DND-41 (cell line): Measurements from ENCODE around the gene NKX2-3.

Experiments used
- ATAC-seq: fragments of 200-7000 bp; cut with Tn5 transposase; 3 replicates; pipeline ENCODE4 v1.9.1; 2021; ENCODE audit warnings: low read depth; ENCODE audit not compliant: insufficient read depth
- DNase-seq: peaks from one replicate; pipeline ENCODE4 v3.0.0-alpha.2; 2020
- H2AFZ ChIP-seq: 2 replicates; pipeline ENCODE4 v1.6.0; 2012; ENCODE audit warnings: low read depth, low read length
- H3K27ac ChIP-seq: 2 replicates; pipeline ENCODE4 v1.5.1; 2012; ENCODE audit warnings: low read length, inconsistent platforms
- H3K27me3 ChIP-seq: fragments of 200-600 bp; sonication (generic); 2 replicates; pipeline ENCODE4 v1.6.0; 2012; ENCODE audit warnings: low read length, mild to moderate bottlenecking, inconsistent platforms; ENCODE audit not compliant: insufficient read depth, poor library complexity
- H3K36me3 ChIP-seq: 2 replicates; pipeline ENCODE4 v1.5.1; 2012; ENCODE audit warnings: low read length, inconsistent platforms; ENCODE audit not compliant: insufficient read depth
- H3K4me1 ChIP-seq: 2 replicates; pipeline ENCODE4 v1.5.1; 2012; ENCODE audit warnings: mild to moderate bottlenecking, low read length; ENCODE audit not compliant: insufficient read depth
- H3K4me2 ChIP-seq: 2 replicates; pipeline ENCODE4 v1.6.0; 2012; ENCODE audit warnings: mild to moderate bottlenecking, moderate library complexity, low read length, inconsistent platforms; ENCODE audit not compliant: insufficient read depth
- H3K4me3 ChIP-seq, 2 experiments: fragments of 200-600 bp in 1 of 2; shearing (Covaris generic) in 1 of 2; 2 replicates each; pipeline ENCODE4 v1.5.1; 2012 to 2016; ENCODE audit warnings: inconsistent platforms in 2 of 2, low read length in 2 of 2, mild to moderate bottlenecking in 2 of 2, low read depth in 1 of 2, moderate library complexity in 1 of 2
- H3K79me2 ChIP-seq: 2 replicates; pipeline ENCODE4 v1.6.0; 2012; ENCODE audit warnings: low read length, inconsistent platforms; ENCODE audit not compliant: insufficient read depth
- H3K9ac ChIP-seq: 2 replicates; pipeline ENCODE4 v1.6.0; 2012; ENCODE audit warnings: low read depth, mild to moderate bottlenecking, inconsistent platforms, low read length, moderate library complexity
- H3K9me3 ChIP-seq: 2 replicates; pipeline ENCODE4 v1.5.1; 2012; ENCODE audit warnings: low read length, moderate library complexity, mild to moderate bottlenecking, inconsistent platforms; ENCODE audit not compliant: insufficient read depth, severe bottlenecking
- H4K20me1 ChIP-seq: 2 replicates; pipeline ENCODE4 v1.6.0; 2012; ENCODE audit warnings: low read length; ENCODE audit not compliant: insufficient read depth
- EZH2 ChIP-seq: IDR thresholded peaks from 3 replicates; pipeline ENCODE4 v1.6.1; 2012; ENCODE audit warnings: borderline replicate concordance, low read depth, mild to moderate bottlenecking, moderate library complexity, low read length, inconsistent platforms; ENCODE audit not compliant: severe bottlenecking
- TF ChIP-seq, protein P1 (sequence below): IDR thresholded peaks from 2 replicates; pipeline ENCODE4 v1.5.1; 2012; ENCODE audit warnings: borderline replicate concordance, low read length, moderate library complexity, mild to moderate bottlenecking; ENCODE audit not compliant: poor library complexity, severe bottlenecking; ENCODE audit errors: extremely low read depth

Gene NKX2-3

DNA sequence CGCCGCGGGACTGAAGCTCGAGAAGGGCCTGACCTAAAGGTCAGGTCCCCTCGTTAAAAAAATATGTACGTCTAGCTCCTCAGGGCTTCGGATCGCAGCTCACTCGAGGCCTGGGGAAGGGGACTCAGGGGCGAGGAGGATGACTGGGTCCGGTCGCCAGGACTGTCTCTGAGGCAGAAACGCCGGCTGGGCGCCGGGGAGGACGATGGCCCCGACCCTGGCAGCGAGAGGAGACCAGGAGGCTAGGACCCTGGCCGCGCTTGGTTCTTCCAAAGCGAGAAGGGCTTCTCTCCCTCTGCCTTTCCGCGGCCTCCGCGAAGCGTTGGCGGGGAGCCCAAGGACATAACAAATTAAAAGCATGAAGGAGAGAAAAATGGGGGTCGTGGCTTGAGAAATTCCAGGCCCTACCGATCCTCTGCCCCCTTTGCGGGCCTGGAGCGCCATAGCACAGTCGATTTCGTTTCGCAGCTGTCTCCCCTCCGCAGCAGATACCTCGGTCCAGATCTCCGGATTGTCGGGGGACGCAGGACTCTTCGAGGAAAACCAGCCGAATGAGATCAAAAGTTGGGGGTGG lies 3.1 kb downstream of the NKX2-3 start:
- no peak overlapping the region for H3K4me2 ChIP-seq
- H3K4me1 ChIP-seq, result no peaks in the 10 kb centered on the region
- H3K36me3 ChIP-seq, result no peaks in the 10 kb centered on the region
- H3K27ac ChIP-seq, result no peak overlapping the region
- H4K20me1 ChIP-seq, result no peaks in the 10 kb centered on the region
- ATAC-seq (no peak), DNase-seq (no peak)
- H3K27me3 ChIP-seq, result peaks cover 4% of the 10 kb centered on the region
- H3K9me3 ChIP-seq, result no peaks in the 10 kb centered on the region
- no peak overlapping the region for H2AFZ ChIP-seq
- no peak overlapping the region for H3K4me3 ChIP-seq
- no peaks in the 10 kb centered on the region for H3K79me2 ChIP-seq
- H3K9ac ChIP-seq, result no peak overlapping the region
- no peak for TF ChIP-seq EZH2
- TF ChIP-seq, protein P1, sequence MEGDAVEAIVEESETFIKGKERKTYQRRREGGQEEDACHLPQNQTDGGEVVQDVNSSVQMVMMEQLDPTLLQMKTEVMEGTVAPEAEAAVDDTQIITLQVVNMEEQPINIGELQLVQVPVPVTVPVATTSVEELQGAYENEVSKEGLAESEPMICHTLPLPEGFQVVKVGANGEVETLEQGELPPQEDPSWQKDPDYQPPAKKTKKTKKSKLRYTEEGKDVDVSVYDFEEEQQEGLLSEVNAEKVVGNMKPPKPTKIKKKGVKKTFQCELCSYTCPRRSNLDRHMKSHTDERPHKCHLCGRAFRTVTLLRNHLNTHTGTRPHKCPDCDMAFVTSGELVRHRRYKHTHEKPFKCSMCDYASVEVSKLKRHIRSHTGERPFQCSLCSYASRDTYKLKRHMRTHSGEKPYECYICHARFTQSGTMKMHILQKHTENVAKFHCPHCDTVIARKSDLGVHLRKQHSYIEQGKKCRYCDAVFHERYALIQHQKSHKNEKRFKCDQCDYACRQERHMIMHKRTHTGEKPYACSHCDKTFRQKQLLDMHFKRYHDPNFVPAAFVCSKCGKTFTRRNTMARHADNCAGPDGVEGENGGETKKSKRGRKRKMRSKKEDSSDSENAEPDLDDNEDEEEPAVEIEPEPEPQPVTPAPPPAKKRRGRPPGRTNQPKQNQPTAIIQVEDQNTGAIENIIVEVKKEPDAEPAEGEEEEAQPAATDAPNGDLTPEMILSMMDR, result no peak

DNA sequence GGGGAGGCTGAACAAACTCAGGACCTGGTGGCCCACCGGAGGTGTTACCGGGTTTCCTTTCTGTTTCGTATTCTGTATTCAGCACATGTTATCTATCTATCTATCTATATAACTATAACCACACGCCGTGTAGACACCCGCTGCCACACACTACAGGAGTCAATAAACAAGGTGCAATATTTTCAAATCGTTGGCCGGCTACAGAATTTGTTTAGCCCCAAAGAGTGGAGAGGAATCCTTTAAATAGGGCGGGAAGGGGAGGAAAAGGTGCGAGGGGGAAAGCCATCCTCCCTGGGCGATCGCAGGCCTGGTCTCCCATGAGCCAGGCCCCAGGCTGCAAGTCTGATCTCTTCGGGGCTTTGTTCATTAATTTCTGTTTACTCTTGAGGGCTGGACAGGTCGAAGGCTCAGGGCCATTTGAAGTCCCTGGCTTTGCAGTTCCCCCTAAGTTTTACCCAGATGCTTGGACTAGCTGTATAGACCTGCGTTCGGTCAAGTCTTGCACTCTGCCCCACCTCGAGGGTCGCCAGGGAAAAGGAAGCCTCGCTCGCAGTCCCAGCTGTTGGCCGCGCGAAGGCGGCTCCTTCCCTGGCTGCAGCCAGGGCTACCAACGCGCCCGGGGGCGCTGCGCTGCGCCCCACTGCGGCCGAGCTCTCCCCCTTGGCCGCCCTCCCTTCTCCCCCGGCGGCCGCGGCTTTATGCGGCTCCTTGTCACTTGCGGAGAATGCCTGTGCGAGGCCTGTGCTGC lies 3.8 kb downstream of the NKX2-3 start:
- DNase-seq (no peak), ATAC-seq (no peak)
- no peaks in the 10 kb centered on the region for H3K4me1 ChIP-seq
- TF ChIP-seq EZH2, result no peak
- TF ChIP-seq, protein P1, result no peak
- no peak overlapping the region for H2AFZ ChIP-seq
- no peaks in the 10 kb centered on the region for H4K20me1 ChIP-seq
- peaks cover 4% of the 10 kb centered on the region for H3K27me3 ChIP-seq
- no peak overlapping the region for H3K27ac ChIP-seq
- H3K9me3 ChIP-seq, result no peaks in the 10 kb centered on the region
- H3K9ac ChIP-seq, result no peak overlapping the region
- no peak overlapping the region for H3K4me3 ChIP-seq
- H3K36me3 ChIP-seq, result no peaks in the 10 kb centered on the region
- no peaks in the 10 kb centered on the region for H3K79me2 ChIP-seq
- H3K4me2 ChIP-seq, result no peak overlapping the region

DNA sequence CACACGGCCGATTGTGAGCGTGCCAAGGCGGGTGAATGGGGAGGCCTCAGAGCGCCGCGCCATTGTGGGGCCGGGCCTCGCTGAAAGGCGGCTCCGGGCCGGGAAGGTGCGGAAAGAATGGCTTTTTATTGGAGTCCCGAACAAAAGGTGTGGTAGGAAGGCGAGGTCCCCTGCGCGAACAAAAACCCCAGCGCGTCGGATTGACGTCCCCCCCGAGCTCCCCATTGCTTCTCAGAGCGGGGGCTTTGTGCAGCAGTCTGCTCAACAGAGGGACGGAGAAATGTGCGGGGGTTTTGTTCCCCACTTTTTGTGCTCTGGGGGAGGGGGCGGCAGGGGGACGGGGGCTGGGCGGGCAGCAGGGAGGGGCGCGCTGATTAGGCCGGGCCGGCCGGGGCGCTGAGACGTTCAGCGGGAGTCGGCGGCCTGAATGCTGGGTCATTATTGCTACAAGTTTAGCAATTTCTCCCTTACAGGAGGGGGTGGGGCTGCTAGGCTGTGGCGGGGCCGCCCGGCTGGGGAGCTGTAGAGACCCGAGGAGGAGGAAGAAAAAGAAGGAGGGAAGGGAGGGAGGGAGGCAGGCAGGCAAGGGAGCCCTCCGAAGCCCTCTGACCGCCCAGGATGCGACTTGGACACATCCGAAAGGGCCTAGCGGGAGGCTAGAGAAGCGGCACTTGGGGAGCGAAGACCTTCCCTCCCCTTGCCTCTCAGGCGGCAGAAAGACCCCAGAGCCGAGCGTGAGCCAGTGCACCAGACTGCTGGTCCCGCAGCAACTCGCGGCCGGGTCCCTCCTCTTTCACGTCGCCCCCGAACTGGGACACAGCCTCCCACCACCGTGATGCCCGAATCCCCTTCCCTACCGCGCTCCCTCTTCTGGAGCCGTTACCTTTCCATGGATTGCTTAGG lies 4.6 kb downstream of the NKX2-3 start:
- Histone ChIP-seq H3K79me2 (no peaks in the 10 kb centered on the region), H3K9me3 (no peaks in the 10 kb centered on the region), H3K27ac (no peak overlapping the region), H3K4me3 (no peak overlapping the region), H3K36me3 (no peaks in the 10 kb centered on the region), H3K4me1 (no peaks in the 10 kb centered on the region), H3K9ac (no peak overlapping the region), H2AFZ (no peak overlapping the region), H3K4me2 (no peak overlapping the region), H3K27me3 (peaks cover 4% of the 10 kb centered on the region), H4K20me1 (no peaks in the 10 kb centered on the region)
- no peak for DNase-seq
- no peak for ATAC-seq
- TF ChIP-seq EZH2, result no peak
- TF ChIP-seq, protein P1, result no peak
